GM23338 (cell line): Measurements from ENCODE around the gene FBXW7. TPM values are rescaled to one million over a fixed set of nuclear protein-coding genes. Genes with fewer than 3 reads are reported as not detected.
"Not testable (repeated sequence)": the region's sequence is repeated elsewhere in the genome, so short reads cannot be mapped to it uniquely, and the experiment has no call there.

Experiments used
- ATAC-seq: fragments of 200-7000 bp; cut with Tn5 transposase; 3 replicates; pipeline ENCODE4 v1.9.1; 2020
- DNase-seq: peaks from one replicate; pipeline ENCODE4 v3.0.0-alpha.2; 2015; ENCODE audit warnings: low spot score
- H2AFZ ChIP-seq: fragments of 200-600 bp; sonication (generic); 2 replicates; pipeline ENCODE4 v1.8.0; 2016; ENCODE audit warnings: antibody characterized with exemption, mild to moderate bottlenecking, moderate library complexity
- H3F3A ChIP-seq: fragments of 200-600 bp; sonication (generic); replicated peaks from 2 replicates; pipeline ENCODE4 v1.8.0; 2017; ENCODE audit warnings: antibody characterized with exemption, mixed run types, low read depth
- H3K27ac ChIP-seq: fragments of 200-600 bp; sonication (generic); 2 replicates; pipeline ENCODE4 v1.6.1; 2016; ENCODE audit warnings: low read depth
- H3K27me3 ChIP-seq: fragments of 200-600 bp; sonication (generic); 2 replicates; pipeline ENCODE4 v1.8.0; 2016; ENCODE audit warnings: mild to moderate bottlenecking, mixed run types, moderate library complexity; ENCODE audit not compliant: insufficient read depth
- H3K36me3 ChIP-seq: fragments of 200-600 bp; sonication (generic); 2 replicates; pipeline ENCODE4 v1.8.0; 2016; ENCODE audit warnings: mild to moderate bottlenecking; ENCODE audit not compliant: insufficient read depth
- H3K4me1 ChIP-seq: fragments of 200-600 bp; sonication (generic); 2 replicates; pipeline ENCODE4 v1.8.0; 2016; ENCODE audit warnings: mild to moderate bottlenecking, moderate library complexity; ENCODE audit not compliant: insufficient read depth
- H3K4me2 ChIP-seq: fragments of 200-600 bp; sonication (generic); 2 replicates; pipeline ENCODE4 v1.7.1; 2017; ENCODE audit warnings: mixed run types
- H3K4me3 ChIP-seq: fragments of 200-600 bp; sonication (generic); 2 replicates; pipeline ENCODE4 v1.6.1; 2016; ENCODE audit warnings: mixed run types
- H3K79me2 ChIP-seq: fragments of 200-600 bp; sonication (generic); replicated peaks from 2 replicates; pipeline ENCODE4 v1.8.0; 2017; ENCODE audit warnings: mild to moderate bottlenecking; ENCODE audit not compliant: insufficient read depth
- H3K9me2 ChIP-seq: fragments of 200-600 bp; sonication (generic); 2 replicates; pipeline ENCODE4 v1.8.0; 2017; ENCODE audit not compliant: insufficient read depth
- H4K20me1 ChIP-seq: fragments of 200-600 bp; sonication (generic); replicated peaks from 2 replicates; pipeline ENCODE4 v1.8.0; 2017; ENCODE audit warnings: mild to moderate bottlenecking; ENCODE audit not compliant: insufficient read depth
- H3K27ac Mint-ChIP-seq: 2 replicates; pipeline ENCODE4 v1.8.0; 2020; ENCODE audit warnings: inconsistent platforms, mild to moderate bottlenecking, moderate library complexity, mixed read lengths
- H3K27me3 Mint-ChIP-seq: 3 replicates; pipeline ENCODE4 v1.8.0; 2022; ENCODE audit warnings: low read depth, mild to moderate bottlenecking, moderate library complexity, mixed read lengths, inconsistent platforms; ENCODE audit not compliant: insufficient read depth, poor library complexity
- H3K36me3 Mint-ChIP-seq: 3 replicates; pipeline ENCODE4 v1.8.0; 2021; ENCODE audit warnings: low read depth, mild to moderate bottlenecking, inconsistent platforms, moderate library complexity, mixed read lengths
- H3K4me1 Mint-ChIP-seq: 3 replicates; pipeline ENCODE4 v1.8.0; 2020; ENCODE audit warnings: mild to moderate bottlenecking, inconsistent platforms, mixed read lengths
- H3K4me3 Mint-ChIP-seq: 3 replicates; pipeline ENCODE4 v1.8.0; 2021; ENCODE audit warnings: moderate library complexity, mild to moderate bottlenecking, inconsistent platforms, mixed read lengths
- H3K9me3 Mint-ChIP-seq: 3 replicates; pipeline ENCODE4 v1.8.0; 2020; ENCODE audit warnings: moderate library complexity, mild to moderate bottlenecking, inconsistent platforms, mixed read lengths
- CREB1 ChIP-seq: fragments of 250-450 bp; sonication (Bioruptor Pico); IDR thresholded peaks from 2 replicates; pipeline ENCODE4 v1.5.0; 2020; ENCODE audit warnings: low read depth, mild to moderate bottlenecking, moderate library complexity
- ETS1 ChIP-seq: IDR thresholded peaks from 2 replicates; pipeline ENCODE4 v1.6.1; 2016; ENCODE audit warnings: antibody characterized with exemption
- EZH2 ChIP-seq: fragments of 200-600 bp; sonication (generic); IDR thresholded peaks from one replicate; pipeline ENCODE4 v1.8.0; 2017; ENCODE audit warnings: antibody characterized with exemption, mild to moderate bottlenecking, low read depth; ENCODE audit not compliant: unreplicated experiment
- EZH2phosphoT487 ChIP-seq: fragments of 200-600 bp; sonication (generic); IDR thresholded peaks from one replicate; pipeline ENCODE4 v1.8.1; 2018; ENCODE audit warnings: antibody characterized with exemption; ENCODE audit not compliant: unreplicated experiment
- JUNB ChIP-seq: IDR thresholded peaks from one replicate; pipeline ENCODE4 v1.6.1; 2016; ENCODE audit warnings: antibody characterized with exemption; ENCODE audit not compliant: unreplicated experiment
- NANOG ChIP-seq: IDR thresholded peaks from 2 replicates; pipeline ENCODE4 v1.6.1; 2016; ENCODE audit warnings: antibody characterized with exemption, borderline replicate concordance
- POLR2AphosphoS5 ChIP-seq: IDR thresholded peaks from 2 replicates; pipeline ENCODE4 v1.6.1; 2016; ENCODE audit warnings: antibody characterized with exemption, low read depth
- REST ChIP-seq: IDR thresholded peaks from one replicate; pipeline ENCODE4 v1.6.1; 2018; ENCODE audit warnings: antibody characterized with exemption; ENCODE audit not compliant: unreplicated experiment
- STAT1 ChIP-seq: IDR thresholded peaks from one replicate; pipeline ENCODE4 v1.6.1; 2016; ENCODE audit warnings: antibody characterized with exemption; ENCODE audit not compliant: unreplicated experiment
- ZNF114 ChIP-seq: fragments of 250-450 bp; sonication (Bioruptor Pico); IDR thresholded peaks from 2 replicates; pipeline ENCODE4 v1.5.0; 2020; ENCODE audit warnings: mild to moderate bottlenecking, moderate library complexity
- ZNF331 ChIP-seq: fragments of 250-450 bp; sonication (Bioruptor Pico); IDR thresholded peaks from 2 replicates; pipeline ENCODE4 v1.5.0; 2020; ENCODE audit warnings: low read depth, mild to moderate bottlenecking, moderate library complexity
- ZNF462 ChIP-seq: fragments of 250-450 bp; sonication (Bioruptor Pico); IDR thresholded peaks from 2 replicates; pipeline ENCODE4 v1.5.0; 2020; ENCODE audit warnings: mild to moderate bottlenecking, moderate library complexity
- polyA plus RNA-seq: library from polyadenylated mRNA; unstranded; fragments of >200 nt; fragmentation: Nextera tagmentation; extraction: Ambion mirVana; gene quantifications from 2 replicates; pipeline ENCODE4 v1.2.1, GENCODE V29; 2016
- total RNA-seq: library from RNA; depleted of rRNA; stranded (reverse); fragments of >200 nt; shearing (Covaris generic); gene quantifications from 2 replicates; pipeline ENCODE4 v1.2.3, GENCODE V29; 2014

FBXW7 gene
- total and polyA plus RNA-seq, 2 experiments from 2014 or later = 25.8 to 34.7 TPM

- not testable (repeated sequence) for ATAC-seq, DNase-seq, H3K36me3 ChIP-seq, H3K9me3 Mint-ChIP-seq, H3K79me2 ChIP-seq, H3K27me3 ChIP-seq, H4K20me1 ChIP-seq, H3K4me3 Mint-ChIP-seq, H2AFZ ChIP-seq, H3K27me3 Mint-ChIP-seq, H3F3A ChIP-seq, H3K4me2 ChIP-seq, H3K9me2 ChIP-seq, H3K27ac ChIP-seq, H3K36me3 Mint-ChIP-seq, H3K4me3 ChIP-seq, H3K4me1 Mint-ChIP-seq, H3K27ac Mint-ChIP-seq, H3K4me1 ChIP-seq
These were observed 14.8 kb upstream of the FBXW7 start for GRCh38 chr4:152550687-152551086.

GRCh38 chr4:152545088-152545487 is 9.2 kb upstream of the FBXW7 start:
- no peak for ATAC-seq
- Mint-ChIP-seq H3K27me3 (no peaks in the 10 kb centered on the region), H3K4me1 (no peaks in the 10 kb centered on the region), H3K36me3 (peaks cover 6% of the 10 kb centered on the region; the same call in 2 of the 3 replicates), H3K9me3 (peaks cover 5% of the 10 kb centered on the region; the same call in 2 of the 3 replicates), H3K4me3 (no peak overlapping the region), H3K27ac (no peak overlapping the region)
- Histone ChIP-seq H3K36me3 (no peaks in the 10 kb centered on the region), H3K79me2 (no peaks in the 10 kb centered on the region), H3K9me2 (no peaks in the 10 kb centered on the region), H2AFZ (no peak overlapping the region), H3F3A (no peaks in the 10 kb centered on the region), H3K4me1 (no peaks in the 10 kb centered on the region), H3K27ac (no peak overlapping the region), H3K4me2 (no peak overlapping the region), H3K27me3 (no peaks in the 10 kb centered on the region), H4K20me1 (no peaks in the 10 kb centered on the region), H3K4me3 (no peak overlapping the region)
- no peak for DNase-seq
- TF ChIP-seq ZNF462 = no peak
- no peak for TF ChIP-seq POLR2AphosphoS5
- TF ChIP-seq EZH2 = no peak
- no peak for TF ChIP-seq ETS1
- TF ChIP-seq STAT1 = no peak
- no peak for TF ChIP-seq EZH2phosphoT487
- no peak for TF ChIP-seq ZNF114 (CRISPR knock-in tag)
- no peak for TF ChIP-seq REST
- no peak for TF ChIP-seq JUNB
- TF ChIP-seq CREB1 = no peak
- no peak for TF ChIP-seq ZNF331 (CRISPR knock-in tag)
- TF ChIP-seq NANOG = no peak
